Keratinocyte (primary cell): ENCODE measurements around the gene CXCR6.

Source experiments
- CTCF ChIP-seq, 3 experiments: IDR thresholded peaks in 1 of 3; conservative IDR thresholded peaks in 1 of 3; optimal IDR thresholded peaks in 1 of 3; 2 replicates in 2 of 3; 3 replicates in 1 of 3; pipeline versions ENCODE3 to v1.5.1; 2011; ENCODE audit warnings: low read length in 3 of 3, mild to moderate bottlenecking in 3 of 3, moderate library complexity in 2 of 3, control low read depth in 1 of 3, inconsistent platforms in 1 of 3; ENCODE audit not compliant: insufficient read depth in 2 of 3; ENCODE audit errors: extremely low read depth in 1 of 3
- EZH2 ChIP-seq: IDR thresholded peaks from one replicate; pipeline ENCODE4 v1.6.1; 2012; ENCODE audit warnings: inconsistent platforms, mild to moderate bottlenecking, low read length, moderate library complexity

- TF ChIP-seq CTCF (optimal IDR thresholded peaks at IDR 0.05 in 1 of 3, IDR thresholded peaks at IDR 0.05 in 1 of 3, conservative IDR thresholded peaks at IDR 0.05 in 1 of 3; ENCODE audit: extremely low read depth in 1 of 3, insufficient read depth in 2 of 3, low read length in 3 of 3) (no peak), EZH2 (no peak)
These were observed 7.7 kb downstream of the CXCR6 start for GRCh38 chr3:45950686-45951600.
